ENCODE results near the gene PKP1.

DNA sequence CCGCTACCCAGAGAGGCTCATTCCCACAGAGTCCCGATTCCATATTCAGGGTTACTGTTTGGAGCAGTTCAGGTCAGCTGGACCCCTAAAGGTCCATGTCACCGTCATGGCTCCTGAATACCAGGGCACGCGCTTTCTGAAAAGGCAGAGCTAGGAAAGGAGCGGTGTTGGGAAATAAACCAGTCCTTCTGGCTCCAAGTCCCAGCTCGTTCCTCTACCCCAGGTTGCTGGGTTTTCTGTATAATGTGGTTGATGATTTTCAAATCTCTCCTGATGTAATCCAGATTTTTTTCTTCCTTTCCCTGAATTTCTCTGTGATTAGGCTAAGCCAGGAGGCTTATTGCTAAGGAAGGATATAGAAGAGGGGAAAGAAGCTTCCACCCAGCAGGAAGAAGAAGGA is 14.0 kb upstream of the PKP1 start:
- no peak for TF ChIP-seq GATA3 (IDR thresholded peaks at IDR 0.05; ENCODE audit: low read depth, low read length)
- TF ChIP-seq GATA2 (IDR thresholded peaks at IDR 0.05; ENCODE audit: low read depth, low read length) = no peak
